Kasumi-1 (cell line): ENCODE measurements around the gene PHC2.

Source experiments
- DNase-seq, 2 experiments: peaks; one replicate each; lab custom pipeline; 2025; lab: John Stamatoyannopoulos, UW

The PHC2 gene

DNA sequence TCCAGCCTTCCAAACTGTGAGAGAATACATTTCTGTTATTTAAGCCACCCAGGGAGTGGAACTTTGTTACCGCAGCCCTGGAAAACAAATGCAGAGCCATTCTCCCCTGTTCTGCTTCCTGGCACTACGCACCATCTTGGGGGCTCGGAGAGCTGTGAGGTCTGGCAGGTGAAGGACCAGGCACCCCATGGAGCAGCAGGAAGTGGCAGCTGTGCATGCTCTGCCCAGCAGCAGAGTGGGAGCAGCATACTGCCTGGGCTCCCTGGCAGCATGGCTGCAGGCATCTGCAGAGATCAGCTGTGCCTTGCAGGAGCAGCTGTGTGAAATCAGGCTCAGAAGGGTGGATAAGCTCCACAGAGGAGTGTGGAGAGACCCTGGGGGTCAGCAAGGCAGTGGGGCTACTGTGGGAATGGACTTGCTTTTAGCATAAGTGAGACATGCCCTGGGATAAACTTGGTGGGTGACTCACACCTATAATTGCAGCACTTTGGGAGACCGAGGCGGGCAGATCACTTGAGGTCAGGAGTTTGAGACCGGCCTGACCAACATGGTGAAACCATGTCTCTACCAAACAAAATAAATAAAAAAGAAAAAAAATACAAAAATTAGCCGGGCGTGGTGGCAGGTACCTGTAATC lies 23.9 kb upstream of the PHC2 start:
- no peak for DNase-seq

DNA sequence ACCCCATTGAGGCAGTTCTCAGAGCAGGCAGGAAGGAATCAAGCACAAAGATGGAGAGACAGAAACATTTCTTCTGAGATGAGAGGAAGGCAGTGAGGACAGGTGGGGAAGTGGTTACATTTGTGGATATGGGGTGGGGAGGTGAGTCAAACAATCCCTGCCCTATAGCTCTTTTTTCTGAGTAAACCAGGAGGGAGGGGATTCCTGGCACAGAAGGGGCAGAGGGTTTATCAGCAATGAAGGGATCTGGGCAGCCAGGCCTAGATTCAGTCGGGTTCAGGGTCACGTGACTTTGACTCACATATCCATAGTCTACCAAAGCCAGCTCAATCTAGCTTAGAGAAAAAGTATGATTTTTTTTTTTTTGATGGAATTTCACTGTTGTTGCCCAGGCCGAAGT lies 15.7 kb upstream of the PHC2 start:
- no peak for DNase-seq

DNA sequence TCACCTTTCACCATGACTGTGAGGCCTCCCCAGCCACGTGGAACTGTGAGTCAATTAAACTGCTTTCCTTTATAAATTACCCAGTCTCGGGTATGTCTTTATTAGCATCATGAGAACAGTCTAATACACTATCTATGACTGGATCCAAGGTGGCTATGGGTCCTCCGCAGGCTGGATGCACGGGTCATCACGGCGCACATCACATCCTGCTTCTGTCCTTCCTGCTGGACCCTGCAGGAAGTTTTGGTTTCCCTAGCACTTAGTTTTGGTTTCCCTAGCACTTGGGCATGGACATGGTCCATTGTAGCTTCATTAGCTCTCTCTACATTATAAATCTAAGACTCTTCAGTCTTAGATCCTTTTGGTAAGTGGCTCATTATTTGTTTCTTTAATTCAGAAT lies 14.2 kb upstream of the PHC2 start:
- no peak for DNase-seq

DNA sequence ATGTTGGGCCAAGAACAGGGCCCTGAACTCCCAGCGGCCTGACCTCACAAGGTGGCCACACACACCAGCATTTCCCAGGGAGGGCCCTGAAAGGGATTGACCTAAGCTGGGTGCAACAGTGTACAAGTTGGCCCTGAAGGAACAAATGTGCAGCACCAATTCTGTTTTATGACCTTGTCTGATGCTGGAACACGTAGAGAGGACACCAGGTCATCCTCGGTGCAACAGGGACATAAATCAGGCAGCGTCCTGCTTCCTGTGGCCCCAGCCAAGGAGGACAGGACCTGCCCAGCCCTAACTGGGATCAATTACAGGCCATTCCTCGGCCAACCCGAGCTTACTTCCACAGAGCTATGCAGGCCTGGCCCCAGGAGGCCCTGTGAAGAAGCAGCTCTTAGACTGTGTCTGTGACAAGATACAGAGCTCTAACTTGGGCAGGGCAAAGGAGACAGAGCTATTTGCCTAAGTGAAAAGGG lies 12.8 kb upstream of the PHC2 start:
- DNase-seq, result no peak

DNA sequence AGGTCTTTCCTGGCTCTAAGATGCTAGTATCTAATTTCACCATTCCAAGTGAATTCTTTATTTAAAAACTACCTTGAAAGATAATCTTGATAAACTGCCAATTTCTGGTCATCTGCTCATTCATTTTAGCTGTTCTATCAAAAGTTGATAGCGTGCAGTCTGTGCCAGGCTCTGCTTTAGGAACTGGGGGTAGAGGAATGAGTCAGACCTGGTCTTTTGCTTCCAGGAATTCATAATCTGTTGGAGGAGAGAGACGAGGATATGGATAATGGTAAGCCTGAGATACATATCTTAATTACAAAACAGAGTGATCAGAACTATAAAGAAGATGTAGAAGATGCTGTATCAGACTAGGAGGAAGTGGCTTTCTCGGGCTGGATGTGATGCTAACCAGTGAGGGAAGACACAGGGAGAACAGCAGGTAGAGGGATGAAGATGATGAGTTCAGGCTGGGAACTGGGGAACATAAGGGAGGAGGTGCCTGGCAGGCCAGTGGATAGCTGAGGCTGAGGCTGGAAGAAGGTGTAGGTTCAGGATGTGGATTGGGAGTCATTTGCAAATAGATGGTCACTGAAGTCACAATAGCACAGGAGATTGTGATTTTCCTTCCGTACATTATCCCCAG lies 12.3 kb upstream of the PHC2 start:
- DNase-seq, result no peak

DNA sequence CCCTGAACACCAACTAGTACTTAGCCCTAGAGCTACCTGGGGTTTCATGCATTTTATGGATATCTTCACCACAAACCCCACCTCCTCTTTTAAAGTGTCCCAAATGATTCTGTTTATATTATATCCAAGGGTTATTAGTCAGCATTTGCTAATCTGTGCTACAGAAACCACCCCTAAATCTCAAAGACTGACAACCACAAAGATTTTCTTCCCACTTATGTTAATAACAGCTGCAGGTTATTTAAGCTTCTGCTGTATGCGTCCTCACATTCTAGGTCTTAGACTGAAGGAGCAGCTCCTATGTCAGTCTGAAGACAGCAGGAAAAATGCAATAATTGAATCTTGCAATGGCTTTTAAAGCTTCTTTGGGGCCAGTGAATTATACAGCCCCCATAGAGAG lies 11.2 kb upstream of the PHC2 start:
- no peak for DNase-seq

DNA sequence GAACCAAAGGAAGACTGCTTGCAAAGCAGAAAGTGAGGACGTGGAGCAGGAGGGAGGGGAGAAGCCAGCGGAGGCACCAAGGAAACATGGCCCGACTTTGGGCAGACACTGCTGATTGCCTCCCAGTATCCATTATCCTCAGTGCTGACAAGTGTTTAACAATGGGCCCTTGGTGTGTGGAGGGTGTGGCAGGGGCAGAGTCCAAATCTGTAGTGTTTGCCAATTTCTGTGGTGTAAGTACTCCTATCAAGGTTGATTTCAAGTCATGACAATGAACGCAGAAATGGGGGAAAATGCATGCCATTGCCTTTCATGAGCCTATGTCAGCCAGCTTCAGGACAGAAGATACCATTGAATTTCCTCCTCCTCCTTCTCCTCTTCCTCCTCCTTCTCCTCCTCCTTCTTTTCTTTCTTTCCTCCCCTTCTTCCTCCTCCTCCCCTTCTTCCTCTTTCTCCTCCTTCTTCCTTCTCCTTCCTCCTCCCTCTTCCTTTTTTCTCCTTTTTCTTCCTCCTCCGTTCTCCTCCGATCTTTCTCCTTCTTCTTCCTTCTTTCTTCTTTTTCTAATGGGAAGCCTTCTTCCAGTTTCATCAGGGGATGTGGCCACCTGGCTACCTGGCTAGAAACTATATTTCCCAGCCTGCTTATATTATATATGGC lies 10.3 kb upstream of the PHC2 start:
- no peak for DNase-seq

DNA sequence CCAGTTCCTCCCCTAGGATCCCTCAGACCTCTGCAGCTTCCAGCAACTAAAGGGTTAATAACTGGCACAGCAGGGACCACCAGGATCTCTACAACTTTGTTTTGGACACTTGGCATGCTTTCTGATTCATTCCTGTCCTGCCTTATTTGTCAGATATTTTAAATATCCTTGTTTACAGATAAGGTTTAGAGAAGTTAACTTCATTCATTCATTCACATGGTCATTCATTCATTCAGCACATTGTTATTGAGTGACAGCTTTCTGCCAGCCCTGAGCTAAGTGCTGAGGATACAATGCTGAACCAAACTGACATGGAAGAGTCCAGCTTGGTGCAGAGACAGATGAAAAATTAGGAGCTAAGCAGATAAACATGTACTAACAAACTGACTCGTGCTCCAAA lies 8.8 kb upstream of the PHC2 start:
- no peak for DNase-seq

DNA sequence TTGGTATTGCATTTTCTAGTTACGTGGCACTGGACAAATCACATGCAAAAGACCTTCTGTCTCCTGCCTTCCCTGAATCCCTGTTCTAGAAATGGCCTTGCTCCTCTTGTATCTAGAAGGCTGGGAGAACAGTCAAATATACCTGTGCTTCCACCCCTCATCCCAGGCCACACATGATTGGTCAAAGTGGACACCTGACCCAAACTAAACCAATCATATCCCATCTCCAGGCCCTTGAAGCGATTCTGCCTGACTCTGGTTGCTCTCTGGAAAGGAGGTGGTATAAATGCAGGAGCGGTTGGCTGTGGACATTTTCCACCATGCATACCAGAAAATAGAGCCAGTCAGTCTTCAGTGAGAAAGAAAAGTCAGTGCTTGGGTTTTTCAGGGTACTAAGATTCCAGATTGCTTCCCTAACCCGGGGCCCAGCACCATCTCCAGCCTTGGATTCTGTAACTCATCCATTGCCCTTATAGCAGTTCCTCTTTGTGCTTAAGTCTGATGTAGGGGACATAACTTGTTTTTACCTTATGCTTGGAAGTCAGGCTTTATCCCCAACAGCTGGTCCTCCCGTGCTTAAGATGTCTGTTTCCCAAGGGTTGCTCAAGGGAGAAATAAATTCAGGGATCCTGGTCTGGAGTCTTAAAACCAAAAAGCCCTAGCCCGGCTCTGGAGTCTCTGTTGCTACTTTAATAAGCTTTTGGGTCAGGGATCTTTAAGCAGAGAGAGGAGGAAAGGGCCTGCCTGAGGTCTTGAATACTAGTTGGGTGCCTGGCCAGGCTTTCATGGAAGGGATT lies 7.7 kb upstream of the PHC2 start:
- no peak for DNase-seq

DNA sequence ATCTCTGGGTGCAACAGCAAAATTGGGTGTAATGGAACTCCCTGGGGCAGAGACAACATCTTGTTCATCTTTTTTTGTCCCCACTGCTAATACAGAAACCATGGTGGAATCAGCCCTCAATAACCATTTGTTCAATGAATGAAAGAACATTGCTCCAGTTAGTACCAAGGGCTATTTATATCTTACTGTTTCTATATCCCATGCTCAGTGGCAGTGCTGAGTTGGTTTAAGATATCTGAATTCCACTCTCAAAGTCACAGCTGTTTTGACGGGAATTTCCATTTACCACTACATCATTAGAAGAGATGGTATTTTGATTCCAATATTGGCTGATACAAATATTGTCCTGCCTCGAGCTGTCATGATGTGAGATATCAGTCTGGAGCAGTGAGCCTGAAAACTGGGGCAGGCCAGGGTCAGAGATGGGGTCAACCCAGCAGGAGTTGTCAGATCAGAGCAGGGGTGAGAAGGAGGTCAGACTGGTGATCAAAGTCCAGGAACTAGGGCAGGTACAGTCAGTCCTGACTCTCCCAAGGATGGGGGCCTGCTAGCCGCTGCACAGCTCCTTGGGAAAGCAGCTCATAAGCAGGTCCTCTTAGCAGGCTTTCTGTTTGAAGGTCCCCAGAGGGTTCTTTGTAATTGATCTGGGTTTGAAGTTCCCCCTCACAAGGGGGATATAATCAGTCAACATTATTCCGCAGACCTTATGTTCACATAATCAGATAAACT lies 5.8 kb upstream of the PHC2 start:
- DNase-seq, result no peak

DNA sequence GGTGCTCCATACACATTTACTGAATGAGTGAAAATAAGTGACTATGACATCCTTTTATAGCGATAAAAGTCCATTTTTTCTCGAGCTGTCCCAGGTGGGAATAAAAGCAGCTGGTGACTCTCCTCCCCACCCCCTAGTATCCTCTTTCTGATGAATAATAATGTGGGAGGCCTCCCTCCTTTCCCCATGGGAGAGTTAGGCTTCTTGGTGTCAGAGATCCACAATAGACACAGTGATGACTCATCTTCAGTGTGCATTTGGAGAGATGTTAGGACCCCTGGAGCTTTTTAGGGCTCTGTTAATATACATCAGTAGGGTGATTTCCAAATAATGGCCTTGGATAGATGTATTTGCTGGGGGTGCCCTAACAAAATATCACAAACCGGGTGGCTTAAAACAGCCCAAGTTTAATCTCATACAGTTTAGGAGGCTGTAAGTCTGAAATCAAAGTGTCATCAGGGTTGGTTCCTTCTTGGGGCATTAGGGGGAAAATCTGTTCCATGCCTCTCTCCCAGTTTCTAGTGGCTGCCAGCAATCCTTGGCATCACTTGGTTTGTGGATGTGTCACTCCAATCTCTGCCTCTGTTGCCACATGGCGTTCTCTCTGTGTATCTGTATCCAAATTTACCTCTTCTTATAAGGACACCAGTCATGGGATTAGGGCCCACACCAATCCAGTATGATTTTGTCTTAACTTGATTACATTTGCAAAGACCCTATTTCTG lies 4.4 kb upstream of the PHC2 start:
- no peak for DNase-seq

DNA sequence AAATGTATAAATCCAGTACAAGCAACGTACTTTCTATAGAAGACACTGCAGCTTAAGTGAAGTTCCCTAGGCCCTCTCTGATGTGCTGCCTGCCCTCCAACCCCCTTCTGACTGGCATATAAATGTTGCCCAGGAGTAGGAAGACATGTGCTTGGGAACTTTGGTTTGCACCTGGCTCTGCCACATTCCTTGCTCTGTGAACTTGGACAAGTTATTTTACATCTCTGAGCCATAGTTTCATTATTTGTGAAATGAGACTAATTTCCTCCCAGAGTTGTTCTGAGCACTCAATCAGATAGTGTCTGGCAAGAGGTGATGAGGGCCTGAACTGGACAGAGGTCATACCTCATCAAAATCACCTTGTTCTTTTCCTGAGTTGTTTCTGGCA lies 3.5 kb upstream of the PHC2 start:
- DNase-seq, result no peak

DNA sequence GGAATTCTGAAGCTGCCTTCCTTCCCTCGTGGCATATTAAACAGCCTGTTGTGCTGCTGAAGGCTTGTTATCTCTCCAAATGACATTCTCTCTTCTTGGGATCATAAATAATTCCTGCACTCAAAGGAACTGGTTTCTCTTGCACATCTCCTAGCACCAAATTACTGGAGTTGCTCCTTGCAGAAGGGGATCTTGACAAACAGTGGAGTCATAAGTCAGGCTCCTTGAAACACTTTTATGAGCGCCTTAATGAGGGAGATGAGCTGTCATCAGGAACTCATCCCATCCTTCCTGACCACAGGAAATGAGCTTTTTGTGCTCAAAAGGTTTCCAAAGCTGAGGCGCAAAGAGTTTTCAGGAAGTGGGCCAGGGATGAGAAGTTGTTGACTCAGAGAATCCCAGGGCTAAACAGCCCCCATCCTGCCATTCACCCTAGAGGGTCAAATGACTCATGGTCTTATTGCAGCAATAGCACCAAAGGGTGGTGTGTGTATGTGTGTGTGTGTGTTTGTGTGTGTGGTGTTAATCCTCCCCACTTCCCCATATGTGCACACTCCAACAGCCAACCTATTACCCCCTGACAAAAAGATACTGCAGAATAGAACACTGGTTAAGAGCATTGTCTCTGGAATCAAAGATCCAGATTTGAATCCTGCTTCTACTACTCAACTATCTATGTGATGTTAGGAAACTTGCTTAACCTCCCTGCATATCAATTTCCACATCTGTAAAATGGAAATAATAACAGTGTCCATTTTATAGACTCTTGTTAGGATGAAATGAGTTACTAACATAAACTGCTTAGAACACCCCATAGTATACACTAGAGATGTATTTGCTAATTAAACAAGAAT lies 2.8 kb upstream of the PHC2 start:
- peak; percentile 94 to 95 for DNase-seq

DNA sequence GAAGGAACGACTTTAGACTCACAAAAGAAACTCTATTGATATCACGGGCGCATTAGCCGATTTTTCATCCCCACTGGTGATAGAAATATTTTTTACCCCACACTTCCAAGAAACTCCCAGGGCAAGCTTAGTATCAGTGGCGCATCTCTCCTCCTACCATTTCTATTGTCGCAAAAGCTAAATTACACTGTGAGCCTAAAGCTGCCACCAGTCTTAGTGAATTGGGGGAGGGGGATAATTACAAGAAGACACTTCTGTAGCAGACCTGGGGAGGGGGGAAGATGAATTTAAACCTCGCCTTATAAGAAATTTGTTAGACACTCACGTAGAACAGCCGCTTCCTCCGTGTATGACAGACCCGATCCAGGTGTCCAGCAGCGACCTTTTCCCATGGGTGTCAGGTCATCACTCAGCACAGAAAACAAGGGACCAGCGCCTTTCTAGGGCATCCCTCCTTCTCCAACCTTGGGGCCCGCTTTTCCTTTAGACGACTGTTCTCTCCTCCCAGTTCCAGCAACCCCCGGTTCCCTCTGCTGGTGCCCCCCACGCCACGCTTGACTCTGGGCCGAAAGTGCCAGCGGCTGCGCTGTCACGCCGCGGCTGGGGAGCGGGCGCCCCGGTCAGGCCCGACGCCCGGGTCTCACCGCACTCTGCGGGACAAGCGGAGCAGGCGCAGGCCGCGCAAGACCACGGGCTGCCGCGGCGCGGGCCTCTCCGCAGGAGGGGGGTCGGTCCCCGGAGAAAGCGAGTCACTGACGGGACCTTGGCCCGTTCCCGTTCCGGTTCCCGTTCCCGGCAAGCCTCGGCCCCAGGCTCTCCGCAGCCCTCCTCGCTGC lies 821 bp downstream of the PHC2 start:
- no peak for DNase-seq

DNA sequence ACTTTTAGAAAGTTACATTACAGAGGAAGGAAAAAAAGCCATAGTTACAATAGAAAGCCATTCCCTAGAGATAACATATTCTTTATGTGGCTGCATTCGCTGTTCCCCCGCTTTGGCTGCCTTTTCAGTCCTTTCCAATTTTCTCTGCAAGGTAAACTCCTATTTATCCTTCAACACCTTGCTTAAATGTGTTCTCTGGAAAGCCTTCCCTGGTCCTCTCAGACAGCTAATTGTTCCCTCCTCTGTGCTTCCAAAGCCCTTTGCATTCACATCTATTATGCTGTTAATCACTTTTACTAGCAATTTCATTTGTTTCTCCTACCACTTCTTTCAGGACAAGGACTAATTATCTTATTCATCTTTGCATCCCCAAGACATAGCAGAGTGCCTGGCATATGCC lies 1.6 kb downstream of the PHC2 start:
- no peak for DNase-seq

DNA sequence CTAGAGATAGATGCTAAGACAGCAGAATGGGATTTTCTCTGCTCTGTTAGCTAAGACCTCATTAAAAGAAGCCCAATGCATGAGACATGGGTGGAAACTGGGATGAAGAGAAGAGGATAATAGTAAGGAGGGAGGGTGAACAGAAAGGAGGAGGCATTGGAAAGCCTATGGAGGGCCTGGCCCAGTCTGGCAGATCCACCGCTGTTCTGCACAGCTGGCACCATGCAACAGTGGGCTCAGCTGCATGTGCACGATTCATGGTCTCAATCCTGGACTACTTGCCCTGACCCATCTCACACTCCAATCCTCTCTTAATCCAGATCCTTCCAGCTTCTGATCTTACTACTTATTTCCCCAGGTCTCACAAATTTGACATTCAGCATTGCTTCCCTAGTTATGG lies 2.2 kb downstream of the PHC2 start:
- no peak for DNase-seq

DNA sequence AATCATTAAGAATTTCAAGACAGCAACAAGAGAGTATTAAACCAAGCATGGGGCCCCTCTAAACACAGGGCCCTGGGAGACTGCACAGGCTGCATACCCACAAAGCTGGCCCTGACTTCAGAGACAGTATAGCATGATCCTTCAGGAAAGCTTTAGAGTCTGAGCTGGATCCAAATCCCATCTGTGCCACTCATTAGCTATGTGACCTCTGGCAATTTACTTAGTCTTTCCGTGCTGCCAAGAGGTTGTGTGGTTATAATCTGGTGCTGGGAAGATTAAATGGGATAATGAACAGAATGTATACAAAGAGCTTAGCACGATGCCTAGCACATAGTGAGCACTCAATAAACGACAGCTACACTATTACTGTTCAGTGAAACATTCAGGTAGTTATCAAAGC lies 4.0 kb downstream of the PHC2 start:
- no peak for DNase-seq

DNA sequence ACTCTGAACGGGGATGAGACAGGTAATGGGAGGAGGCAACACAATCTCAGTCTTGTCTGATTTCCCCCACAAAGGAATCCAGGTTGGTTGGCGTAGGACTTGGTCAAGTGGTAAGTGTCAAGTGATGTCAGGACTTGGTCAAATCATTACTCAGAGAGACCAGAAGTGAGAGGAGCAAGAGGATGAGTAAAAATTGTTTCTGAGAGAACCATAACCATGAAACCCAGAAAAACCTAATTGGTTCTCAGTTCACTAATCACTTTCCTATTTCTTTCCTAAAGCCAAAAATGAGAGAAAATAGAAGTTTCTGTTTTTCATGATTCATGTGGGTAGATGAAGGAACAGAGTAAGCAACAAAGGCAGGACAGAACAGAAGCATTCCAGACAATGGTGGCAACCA lies 5.0 kb downstream of the PHC2 start:
- DNase-seq, result no peak

DNA sequence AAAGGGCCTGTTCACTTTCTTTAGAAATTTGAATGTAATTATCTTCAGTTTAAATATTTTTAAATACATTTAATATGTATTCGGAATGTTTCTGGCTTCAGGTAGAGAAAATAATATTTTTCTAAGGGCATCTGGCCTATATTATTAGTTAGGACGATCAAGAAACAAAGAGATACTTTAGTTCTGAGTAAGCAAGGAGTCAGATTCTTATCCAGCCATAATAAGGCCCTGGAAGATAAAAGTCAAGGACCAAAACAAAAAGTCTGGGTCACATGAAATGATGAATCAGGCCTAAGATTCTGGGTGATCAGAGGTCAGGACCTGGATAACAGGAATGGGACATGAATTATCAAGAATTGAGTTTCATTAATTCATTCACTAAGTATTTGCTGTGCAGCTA lies 6.3 kb downstream of the PHC2 start:
- no peak for DNase-seq

DNA sequence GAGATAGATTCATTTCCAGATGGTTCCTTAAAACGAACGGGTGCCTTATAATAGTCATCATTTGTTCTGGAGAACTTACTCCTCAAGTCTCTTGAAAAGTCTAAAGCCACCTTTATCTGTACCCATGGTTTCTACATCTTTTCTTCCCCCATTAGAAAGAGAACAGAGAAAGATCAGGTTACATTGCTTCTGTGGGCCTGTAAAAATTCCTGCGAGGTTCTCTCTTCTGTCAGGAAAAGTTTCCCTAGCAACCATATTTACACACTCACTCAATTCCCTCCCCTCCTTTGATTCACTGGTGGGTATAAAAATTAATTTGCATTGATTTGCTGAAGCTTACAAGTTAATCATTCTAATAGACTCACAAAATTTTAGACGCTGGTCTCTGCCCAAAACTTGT lies 6.7 kb downstream of the PHC2 start:
- no peak for DNase-seq
